GM11168 (cell line): ENCODE results near the gene MRPL34.

Source experiments
- in situ Hi-C: fragments of 300-500 bp; cut with MboI; formaldehyde crosslinking; loops from one replicate; pipeline ENCODE4 v1.12.0; 2022; ENCODE audit warnings: low sequenced_read_pairs; ENCODE audit not compliant: unreplicated experiment

Gene MRPL34

DNA sequence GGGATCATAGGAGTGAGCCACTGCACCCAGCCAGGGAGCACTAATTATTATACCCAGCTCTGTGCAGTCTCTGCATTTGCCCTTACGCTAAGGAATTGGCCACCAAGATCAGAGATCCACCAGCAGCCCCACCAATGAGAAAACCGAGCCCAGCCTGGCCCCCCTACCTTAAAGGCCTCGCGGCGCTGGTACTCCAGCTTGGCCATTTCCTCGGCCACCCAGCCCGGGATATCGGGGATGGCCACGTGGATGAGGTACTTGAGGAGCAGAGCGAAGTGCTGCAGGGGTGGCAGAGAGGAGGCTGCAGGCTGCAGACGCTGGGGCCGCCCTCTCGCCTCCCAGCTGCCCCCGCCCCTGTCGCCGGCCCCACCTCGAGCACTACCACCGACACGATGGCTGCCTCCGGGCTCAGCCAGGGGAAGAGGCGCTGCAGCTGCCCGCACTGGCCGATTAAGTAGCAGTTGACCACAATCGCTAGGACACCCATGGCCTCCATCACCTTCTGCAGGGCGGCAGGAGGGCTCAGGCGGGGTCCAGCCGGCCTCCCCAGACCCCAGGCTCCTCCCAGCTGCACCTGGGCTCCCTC lies 21.5 kb downstream of the MRPL34 start:
- in situ Hi-C loops = no loop called here

DNA sequence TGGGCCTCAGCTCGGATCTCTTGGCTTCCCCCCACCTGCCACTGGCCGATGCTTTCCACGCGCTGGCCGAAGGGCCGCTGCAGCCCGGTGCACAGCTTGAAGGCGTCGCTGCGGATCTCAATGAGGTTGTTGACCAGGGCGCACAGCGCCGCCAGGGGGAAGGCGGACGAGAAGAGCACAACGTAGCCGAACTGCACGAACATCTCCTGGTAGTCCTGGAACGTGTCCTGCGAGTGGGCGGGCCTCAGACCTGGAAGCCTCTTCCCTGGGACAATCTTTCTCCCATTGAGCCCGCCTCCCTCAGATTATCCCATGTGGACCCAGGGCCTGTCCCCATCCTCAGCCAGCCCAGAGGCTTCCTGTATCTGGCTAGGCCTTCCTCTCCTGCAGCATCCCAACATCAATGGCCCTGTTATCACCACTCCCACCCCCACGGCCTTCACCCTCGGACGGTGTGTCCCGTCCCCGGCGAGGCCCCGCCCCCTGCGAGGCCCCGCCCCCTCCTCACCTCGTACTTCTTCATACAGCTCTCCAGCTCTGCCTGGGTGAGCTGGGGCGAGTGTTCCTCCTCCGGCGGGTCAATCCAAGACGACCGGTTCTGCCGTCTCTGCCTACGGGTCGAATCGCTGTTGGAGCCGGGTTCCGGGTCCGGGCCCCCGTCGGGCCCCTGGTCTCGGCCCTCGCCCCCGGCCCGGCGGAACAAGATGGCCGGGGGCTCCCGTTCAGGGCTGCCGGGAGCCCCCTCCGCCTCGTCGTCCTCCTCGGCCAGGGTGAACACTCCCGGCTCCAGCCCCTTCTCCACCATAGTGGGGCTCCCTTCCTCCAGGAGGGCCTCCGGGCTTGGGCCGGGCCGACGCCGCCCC lies 22.2 kb downstream of the MRPL34 start:
- in situ Hi-C loops = no loop called here

DNA sequence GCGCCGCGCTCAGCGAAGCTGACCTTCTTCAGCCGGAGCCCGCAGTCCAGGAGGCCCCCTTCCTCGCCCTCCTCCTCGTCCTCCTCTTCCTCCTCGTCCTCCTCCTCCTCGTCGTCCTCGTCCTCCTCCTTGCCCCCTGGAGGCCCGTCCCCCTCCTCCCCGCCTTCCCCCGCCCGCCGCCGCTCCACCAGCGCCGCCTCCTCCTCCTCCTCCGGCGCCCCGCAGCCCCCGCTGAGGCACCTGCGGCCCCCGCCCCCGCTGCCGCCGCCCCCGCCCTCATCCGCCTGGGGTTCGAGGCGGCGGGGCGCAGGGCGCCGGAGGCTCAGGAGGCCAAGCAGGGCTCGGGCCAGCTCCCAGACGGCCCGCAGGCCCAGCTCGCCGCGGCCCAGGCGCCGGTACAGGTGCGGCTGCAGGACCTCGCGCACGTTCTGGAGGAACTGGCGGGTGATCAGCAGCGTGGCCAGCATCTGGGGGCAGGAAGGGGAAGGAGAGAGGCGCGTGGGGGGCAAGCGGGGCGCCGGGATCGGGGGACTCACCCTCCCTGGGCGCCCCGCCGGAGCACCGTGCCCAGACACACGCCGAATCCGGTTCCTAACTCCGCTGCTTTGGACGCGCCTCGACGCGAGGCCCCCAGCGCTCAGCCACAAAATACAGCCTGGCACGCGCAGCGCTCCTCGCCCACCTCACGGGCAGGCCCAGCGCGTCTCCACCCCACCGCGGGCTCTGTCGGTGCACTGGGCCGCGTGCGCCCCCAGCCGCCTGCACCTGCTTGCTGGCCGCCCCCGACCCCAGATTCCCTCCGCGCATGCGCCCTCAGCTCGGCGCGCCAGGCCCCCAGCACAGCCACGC lies 23.1 kb downstream of the MRPL34 start:
- in situ Hi-C loops = no loop called here

DNA sequence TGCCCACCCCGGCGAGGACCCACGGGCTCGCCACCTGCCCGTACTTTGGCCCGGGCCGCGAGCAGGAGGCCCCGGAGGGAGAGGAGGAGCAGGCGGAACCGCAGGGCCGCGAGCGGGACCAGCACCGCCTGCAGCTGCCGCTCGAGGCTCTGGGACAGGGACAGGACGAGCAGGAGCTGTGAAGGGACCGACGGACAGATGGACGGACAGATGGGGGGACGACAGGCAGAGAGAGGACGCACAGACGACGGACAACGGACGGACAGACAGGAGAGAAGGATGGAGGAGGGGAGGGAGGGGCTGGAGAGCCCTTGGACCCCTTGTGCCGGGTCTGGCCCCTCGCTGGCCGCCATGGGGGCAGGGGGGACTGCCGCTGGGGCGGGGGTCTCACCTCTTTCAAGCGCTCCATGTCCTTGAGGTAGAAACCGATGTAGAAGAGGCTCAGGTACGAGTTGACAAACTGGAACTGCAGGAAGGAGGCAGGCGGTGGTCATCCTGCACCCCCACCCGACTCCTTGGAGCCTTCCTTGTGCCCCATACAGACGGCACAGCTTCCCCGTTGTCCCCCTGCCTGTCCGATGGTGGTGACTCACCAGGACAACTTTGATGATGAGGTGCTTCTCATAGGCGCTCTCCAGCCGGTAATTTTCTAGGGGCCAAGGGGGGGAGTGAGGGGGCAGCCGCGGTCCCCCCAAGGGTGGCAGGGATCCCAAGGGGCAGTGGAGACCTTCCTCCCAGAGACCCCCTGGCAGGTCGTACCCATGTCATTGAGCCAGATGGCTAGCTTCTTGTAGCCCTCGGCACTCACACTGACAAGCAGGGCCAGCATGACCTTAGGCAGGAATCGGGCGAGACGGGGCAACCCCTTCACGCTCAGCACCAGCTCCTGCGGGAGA lies 23.9 kb downstream of the MRPL34 start:
- in situ Hi-C loops = no loop called here

DNA sequence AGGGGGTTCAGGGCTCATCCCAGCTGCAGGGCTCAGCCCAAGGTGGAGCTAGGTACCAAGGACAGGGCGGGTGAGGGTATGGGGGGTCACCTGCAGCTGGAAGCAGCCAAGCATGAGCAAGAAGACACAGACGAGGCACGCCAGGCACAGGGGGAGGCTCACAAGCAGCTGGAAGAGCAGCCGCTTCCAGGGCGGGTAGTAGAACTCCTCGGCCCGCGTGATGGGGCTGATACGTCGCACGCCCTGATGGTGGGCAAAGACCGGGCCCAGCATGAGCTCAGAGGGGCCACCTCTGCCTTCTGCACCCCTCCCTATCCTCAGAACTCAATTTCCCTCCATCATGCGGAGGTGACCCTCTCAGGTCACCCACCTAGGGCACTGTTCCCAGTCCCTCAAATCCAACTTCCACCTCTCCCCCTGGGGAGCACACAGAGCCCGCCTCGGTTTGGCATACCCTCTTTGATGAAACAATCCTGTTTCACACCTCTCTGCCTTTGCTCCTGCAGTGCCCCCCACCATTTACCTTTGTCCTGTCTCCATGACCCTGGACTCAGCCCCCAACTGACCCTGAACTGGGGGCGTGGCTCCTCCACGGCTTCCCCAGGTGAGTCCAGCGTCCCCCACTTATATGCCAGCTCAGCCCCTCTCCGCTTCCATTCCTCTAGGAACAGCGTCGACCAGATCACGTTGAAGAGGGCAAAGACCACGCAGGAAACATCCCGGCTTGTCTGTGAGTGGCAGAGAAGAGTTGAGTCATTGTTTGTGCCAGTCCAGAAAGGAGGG lies 24.8 kb downstream of the MRPL34 start:
- in situ Hi-C loops = no loop called here

DNA sequence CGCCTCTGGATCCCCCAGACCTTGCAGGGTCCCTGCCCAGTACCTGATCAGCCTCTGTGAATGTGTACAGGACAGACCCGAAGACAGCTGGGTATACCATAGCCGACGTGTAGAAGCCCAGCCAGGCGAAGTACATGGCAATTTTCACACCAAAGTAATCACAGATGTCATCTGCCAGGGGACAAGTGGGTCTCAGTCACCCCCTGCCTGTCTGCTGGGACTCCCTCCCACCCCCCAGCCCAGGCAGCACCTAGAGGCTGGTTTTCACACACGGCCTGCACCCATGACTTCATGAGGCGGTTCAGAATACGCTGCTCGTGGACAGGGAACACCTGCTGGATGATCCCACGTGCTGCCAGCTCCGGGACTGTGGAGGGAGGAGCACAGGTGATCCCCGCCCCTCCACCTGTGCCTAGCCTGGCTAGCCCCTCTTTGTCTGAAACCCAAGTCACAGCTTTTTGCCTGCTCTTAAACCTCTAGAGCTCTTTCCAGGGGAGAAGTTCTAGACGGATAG lies 25.4 kb downstream of the MRPL34 start:
- in situ Hi-C loops = no loop called here

DNA sequence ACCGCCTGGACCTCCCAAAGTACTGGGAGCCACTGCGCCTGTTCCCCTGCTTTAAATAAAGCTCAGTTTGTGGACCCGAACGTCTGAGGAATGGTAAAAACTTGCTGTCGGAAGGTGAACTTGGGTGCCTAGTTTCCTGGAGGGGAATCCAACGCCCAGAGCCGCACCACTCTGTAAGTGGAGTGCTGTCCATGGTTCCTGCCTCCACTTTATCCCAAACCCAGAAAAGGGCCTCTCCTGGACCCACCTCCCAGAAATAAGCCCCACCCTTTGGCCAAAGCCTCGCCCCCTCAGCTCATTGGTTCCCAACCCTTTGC lies 26.6 kb downstream of the MRPL34 start:
- in situ Hi-C loops = no loop called here

DNA sequence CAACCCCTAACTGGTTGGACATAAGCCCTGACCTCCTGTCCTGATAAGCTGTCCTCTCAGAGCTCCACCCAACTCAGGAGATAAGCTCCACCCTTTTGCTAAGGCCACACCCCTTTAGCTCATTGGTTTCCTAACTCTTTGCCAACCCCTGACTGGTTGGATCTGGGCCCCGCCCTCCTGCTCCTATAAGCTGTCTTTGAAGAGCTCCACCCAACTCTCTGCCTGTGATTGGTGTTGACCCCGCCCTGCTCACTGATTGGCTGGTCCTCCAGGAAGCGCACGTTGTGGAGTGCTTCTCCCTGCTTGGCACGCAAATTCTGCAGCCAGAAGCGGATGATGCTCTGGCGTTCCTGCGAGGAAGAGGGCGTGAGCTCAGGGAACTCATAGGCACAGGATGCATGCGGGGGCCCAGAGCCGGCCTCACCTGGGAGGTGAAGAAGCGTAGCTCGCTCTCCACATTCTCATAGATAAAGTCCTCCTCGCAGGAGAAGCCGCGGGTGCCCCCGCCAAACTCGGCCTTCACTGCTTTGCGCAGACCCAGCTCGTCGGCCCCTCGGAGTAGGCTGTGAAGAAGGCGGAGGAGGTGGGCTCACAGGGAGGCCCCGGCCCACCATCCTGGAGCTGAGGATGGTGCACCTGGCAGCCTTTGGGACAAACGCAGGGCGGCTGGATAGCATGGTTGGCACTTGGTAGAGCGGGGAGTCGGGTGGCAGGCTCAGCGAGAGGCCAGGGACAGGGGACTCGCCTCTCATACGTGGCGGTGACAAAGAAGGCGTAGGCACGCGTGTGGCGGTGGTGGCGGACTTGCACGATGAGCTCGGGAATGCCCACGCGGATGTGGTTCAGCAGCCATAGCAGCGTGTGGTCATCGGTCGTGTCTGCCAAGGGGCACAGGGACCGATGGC lies 27.3 kb downstream of the MRPL34 start:
- in situ Hi-C loops = no loop called here

DNA sequence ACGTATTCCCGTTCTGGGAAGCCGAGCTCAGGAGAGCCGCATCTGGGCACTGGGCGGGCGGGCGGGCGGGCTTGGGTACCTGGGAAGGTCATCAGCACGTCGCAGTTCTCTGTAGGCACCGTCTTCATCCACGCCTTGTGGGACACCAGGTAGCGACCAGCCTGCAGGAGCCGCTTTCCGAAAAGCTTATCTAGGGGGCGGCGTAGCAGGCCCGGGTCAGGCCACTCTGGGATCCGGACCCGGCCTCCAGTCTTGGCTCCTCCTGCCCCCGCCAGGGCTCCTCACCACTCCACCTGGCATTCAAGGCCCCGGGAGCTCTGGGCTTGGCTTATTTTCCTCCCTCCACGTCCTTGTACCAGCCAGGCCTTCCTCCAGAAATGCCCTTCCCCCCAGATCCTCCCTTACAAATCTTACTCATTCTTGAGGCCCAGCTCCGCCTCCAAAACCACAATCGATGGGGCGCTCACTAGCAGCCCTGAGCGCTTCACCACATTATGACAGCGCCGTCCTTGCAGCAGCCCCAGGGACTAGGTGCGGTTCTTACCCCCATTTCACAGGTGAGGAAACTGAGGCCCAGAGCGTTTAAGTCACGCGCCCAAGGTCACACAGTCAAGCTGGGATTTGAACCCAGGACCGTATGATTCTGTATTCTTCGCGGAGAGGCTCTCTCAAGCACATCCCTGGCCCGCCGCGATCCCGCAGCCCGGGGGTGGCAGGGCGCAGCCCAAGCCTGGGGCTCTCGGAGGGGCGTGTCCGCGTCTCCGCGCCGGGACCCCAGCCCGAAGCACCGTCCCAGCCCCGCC lies 28.1 kb downstream of the MRPL34 start:
- in situ Hi-C loops = no loop called here

DNA sequence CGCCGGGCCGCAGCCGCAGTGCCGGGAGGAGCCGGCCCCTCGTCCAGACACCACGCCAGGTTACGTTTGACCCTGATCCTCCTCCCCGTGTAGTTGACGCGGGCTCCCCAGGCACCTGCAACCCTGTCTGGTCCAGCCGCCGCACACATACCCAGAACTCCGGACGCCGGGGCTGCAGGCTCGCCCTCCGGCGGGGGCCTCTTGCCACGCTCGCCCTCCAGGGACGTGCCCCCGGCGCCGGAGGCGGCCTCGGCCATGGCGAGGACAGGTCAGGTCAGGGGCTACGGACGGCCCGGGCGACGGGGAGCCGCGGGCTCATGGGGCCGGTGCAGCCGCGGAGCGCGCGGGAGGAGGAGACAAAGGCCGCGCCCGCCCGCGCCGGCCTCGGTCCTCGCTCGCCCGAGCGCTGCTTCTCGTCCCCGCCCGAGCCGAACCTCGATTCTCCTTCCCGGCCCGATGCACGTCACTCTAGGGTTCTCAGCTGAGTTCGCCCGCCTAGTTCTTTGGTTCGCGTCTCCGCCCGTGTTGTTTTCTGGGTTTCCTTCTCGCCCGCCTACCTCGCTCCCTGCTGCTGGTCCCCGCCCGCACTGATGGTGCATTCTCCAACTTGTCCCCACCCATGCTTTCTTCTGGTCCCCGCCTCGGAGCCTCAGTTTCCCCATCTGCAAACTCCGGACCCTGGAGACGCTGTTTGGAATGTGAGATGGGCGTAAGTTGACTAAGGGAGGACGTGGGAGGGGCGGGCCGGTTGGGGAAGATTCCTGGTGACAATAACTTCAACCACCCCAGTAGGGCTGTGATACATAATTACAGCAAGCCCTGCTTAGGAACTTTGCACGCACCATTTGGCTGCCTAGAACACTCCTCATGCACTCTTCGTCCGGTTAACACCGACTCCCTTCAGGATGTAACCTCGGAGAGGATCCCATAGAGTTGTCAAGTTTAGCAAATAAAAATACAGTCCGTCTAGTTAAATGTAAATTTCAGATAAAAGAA lies 29.0 kb downstream of the MRPL34 start, which contains the start of gene ANO8:
Gene ANO8, minus strand, starts transcription at position 442 of the 996 bp plus-strand sequence. Its CDS starts 185 bp downstream, at position 257.
- in situ Hi-C loops = no loop called here

DNA sequence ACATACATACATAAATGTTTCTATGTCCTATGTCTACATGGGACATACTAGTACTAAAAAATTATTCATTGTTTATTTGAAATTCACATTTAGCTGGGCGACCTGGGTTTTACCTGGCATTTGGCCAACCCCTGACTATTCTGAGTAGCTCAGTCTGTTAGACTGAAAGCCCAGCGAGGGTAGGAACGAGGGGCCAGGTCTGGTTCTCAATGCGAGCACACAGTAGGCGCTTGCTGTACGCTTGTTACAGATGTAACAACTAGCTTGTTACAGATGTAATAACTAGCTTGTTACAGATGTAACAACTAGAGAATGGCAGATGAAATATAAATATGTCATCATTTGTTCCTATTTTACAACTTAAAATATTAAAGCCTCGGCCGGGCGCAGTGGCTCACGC lies 29.9 kb downstream of the MRPL34 start:
- in situ Hi-C loops = no loop called here

DNA sequence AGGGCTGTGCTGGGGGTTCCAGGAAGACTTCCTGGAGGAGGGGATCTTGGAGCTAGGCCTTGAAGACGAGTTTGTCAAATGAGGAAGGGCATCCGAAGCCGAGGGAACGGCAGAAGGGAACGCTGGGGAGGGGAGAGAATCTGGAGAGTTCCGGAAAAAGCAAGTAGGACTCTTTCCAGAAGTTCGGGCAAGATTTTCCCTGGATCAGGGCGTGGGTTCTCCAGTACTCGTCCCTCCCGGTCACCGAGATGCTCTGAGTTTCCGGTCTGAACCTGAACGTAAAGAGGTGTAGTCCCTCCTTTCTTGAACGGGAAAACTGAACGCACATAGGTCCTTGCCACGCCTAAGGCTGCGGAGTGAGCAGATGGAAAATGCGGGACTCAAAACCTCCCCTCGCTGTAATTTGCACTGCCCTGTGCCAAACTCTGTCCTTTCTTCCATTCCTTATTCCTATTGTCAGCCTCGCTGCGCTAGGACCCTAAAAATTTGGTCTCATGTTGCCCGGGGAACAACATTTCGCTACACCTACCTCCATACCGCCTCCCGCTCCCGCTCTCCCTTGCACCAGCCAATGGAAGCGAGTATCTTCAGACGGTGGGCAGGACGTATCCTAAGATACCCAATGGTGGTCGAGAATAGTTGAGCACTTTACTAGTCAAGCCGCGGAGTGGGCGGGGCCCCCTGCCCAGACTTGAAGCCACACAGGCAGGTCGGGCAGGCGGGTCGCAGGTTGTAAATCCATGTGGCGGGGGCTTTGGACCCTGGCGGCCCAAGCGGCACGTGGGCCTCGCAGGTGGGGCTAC lies 31.4 kb downstream of the MRPL34 start, which contains the start of gene GTPBP3:
Gene GTPBP3, plus strand, starts transcription at position 682 of the 803 bp plus-strand sequence. Its CDS starts 59 bp downstream, at position 741.
- in situ Hi-C loops = no loop called here

DNA sequence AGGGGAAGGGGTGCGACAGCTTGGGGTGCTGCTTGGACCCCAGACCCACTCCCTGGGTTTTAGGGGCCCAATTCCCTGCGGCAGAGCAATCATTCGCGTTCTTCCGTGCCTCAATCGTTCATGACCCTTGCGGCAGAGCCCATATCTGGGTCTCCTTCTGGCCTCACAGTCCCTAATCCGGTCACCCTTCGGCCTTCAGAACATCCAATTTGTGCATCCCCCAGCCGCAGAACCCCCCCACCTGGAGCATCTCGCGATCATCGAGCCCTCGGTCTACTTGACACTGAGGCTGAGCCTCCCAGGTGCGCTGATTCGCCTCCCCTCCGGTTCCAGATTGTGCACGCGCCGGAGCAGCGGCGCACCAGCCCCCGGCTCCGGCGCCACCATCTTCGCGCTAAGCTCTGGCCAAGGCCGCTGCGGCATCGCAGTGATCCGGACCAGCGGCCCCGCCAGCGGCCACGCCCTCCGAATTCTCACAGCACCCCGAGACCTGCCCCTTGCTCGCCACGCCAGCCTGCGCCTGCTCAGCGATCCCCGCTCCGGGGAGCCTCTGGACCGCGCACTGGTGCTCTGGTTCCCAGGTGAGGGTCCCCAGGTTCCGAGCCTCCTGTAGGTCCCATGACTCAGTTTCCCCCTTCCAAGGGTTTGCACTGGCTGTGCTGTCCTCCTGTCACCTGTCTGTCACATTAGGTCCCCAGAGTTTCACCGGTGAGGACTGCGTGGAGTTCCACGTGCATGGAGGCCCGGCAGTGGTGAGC lies 32.2 kb downstream of the MRPL34 start:
- in situ Hi-C loops = no loop called here

DNA sequence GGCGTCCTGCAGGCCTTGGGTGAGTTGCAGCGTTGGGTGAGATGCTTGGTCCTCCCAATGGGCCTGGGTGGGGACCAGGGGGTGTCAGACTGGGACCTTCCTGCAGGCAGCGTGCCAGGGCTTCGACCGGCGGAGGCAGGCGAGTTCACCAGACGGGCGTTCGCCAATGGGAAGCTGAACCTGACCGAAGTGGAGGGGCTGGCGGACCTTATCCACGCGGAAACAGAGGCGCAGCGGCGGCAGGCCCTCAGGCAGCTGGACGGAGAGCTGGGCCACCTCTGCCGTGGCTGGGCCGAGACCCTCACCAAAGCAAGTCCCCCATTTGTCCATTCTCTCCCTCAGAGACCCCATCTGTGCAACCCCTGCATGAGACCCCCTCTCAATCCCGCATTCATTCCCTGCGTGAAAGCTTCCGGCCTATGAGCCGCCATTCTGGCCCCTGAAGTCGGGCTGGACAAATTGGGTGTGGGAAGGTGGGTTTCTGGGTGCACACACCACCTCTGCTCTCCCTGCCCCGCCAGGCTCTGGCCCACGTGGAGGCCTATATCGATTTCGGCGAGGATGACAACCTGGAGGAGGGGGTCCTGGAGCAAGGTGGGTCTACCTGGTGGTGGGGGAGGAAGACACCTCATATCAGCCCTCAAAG lies 32.9 kb downstream of the MRPL34 start:
- in situ Hi-C loops = no loop called here
